H1 (cell line): ENCODE data around the gene C8B. TPM values are rescaled to one million over a fixed set of nuclear protein-coding genes. Genes with fewer than 3 reads are reported as not detected.

Source experiments
- CBX5 ChIP-seq: fragments of 300-800, 300-1000 bp; sonication (generic); IDR thresholded peaks from 2 replicates; pipeline ENCODE4 v1.7.1; 2016; ENCODE audit warnings: antibody characterized with exemption, low read length, low read depth
- CTBP2 ChIP-seq: IDR thresholded peaks from 2 replicates; pipeline ENCODE4 v1.7.0; 2011; ENCODE audit warnings: borderline replicate concordance, mild to moderate bottlenecking, moderate library complexity, mixed read lengths, low read length; ENCODE audit not compliant: insufficient read depth, insufficient read length
- GABPA ChIP-seq: IDR thresholded peaks from 2 replicates; pipeline ENCODE4 v1.6.1; 2011; ENCODE audit warnings: mild to moderate bottlenecking, low read length, moderate library complexity, borderline replicate concordance; ENCODE audit not compliant: insufficient read depth
- RNF2 ChIP-seq: fragments of 200-900, 300-1000 bp; sonication (generic); IDR thresholded peaks from 2 replicates; pipeline ENCODE4 v1.7.1; 2016; ENCODE audit warnings: borderline replicate concordance, low read depth, mild to moderate bottlenecking, antibody characterized with exemption, low read length; ENCODE audit not compliant: poor library complexity, severe bottlenecking; ENCODE audit errors: missing control alignments
- ZNF274 ChIP-seq: IDR thresholded peaks from 2 replicates; pipeline ENCODE4 v1.7.0; 2012; ENCODE audit warnings: low read length, borderline replicate concordance; ENCODE audit errors: extremely low read depth
- polyA plus RNA-seq, 7 experiments: library from polyadenylated mRNA; depleted of rRNA in 3 of 7; stranded (reverse) in 5 of 7; unstranded in 2 of 7; fragments of >200 nt in 5 of 7; fragments of 200-250 nt in 2 of 7; gene quantifications; 1 replicate in 5 of 7; 2 replicates in 1 of 7; 4 replicates in 1 of 7; pipeline versions ENCODE4 v1.2.1 to v1.2.3, GENCODE V29; 2011 to 2013; ENCODE audit warnings: missing spikeins in 2 of 7, mixed read lengths in 2 of 7
- total RNA-seq: library from RNA; stranded (reverse); fragmentation: NEBNext Ultra II Directional; extraction: Animal tissue kit (Norgen Biotek cat#: 25700); gene quantifications from 2 replicates; pipeline ENCODE4 v1.2.1, GENCODE V29; 2021

The C8B gene
- total and polyA plus RNA-seq, 2 of the 8 experiments (the other 6 are each of a cell fraction or from before 2014, with no cell fraction given), result not detected

DNA sequence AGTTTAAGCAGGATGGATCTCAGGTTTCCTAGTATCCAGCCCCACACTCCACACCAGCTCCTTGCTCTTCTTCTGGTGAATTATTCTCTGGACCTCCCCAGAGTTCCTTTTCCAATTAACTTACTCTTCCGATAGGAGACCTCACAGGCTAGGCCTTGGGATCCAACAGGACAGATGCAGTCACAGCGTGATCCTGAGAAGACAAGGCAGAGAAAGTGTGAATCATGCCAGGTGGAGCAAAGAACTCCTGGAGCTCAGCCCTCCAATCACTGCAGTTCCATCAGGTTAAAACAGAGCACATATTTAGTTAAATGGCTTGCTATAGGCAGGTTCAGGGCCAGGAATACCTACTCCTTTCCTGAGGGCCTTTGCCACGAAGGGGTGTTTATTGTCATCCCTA, 34.1 kb downstream of the C8B start (continued):
- TF ChIP-seq CTBP2 (no peak), CBX5 (no peak), ZNF274 (no peak), GABPA (no peak), RNF2 (no peak)
